ENCODE results near the gene MTSS2. TPM values are rescaled to one million over a fixed set of nuclear protein-coding genes. Genes with fewer than 3 reads are reported as not detected.

Gene MTSS2
- total and polyA plus RNA-seq, 7 experiments from 2014 or later = 1.4 to 16.7 (median 11.5) TPM; not detected in 2

DNA sequence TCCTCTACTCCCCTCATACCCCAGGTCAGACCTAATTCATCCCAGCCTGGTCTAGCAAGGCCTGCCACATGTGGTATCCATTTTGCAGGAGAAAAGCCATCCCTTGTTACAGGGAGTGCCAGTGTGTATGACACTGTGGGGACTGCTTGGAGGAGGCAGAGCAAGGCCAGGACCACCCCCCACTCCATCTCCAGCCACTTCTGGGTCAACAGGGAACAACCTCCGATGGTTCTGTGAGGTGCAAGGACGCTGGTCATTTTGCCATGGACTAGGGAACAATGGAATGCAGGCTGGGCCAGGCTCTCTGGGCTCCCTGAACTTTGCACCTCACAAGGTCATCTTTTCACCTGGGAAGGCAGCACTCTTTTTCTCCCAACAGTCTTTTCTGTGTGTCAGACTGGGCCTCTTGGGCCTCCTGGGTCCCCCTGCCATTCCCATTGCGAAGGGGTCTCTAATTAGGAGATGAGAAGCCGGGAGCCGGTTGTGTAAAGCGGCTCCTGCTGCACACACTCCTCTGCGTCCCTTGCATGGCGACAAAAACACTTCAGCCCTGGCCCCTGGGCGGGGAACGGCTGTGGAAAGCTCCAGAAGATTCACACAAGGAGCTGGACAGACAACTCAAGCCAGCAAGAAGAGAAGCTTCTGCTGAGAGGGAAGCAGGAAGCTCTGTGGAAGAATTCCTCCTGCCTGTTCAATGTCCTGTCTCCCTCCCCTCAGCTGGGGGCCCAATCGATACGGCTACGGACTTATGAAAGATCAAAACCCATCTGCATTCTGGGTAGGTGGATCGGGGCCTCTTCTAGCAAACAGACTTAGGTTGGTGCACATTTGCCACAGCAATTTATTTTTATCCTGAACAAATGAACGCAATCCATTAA lies 38.5 kb upstream of the MTSS2 start:
- DNase-seq = no peak
- intact Hi-C loops (cut with micrococcal nuclease) = no loop called here
- Mint-ChIP-seq H3K4me1 (peaks cover 0 to 6% (median 0%) of the 10 kb centered on the region in 7 donors), H3K27ac (no peak overlapping the region), H3K36me3 (peaks cover 3 to 61% (median 26%) of the 10 kb centered on the region in 5 donors), H3K27me3 (no peaks in the 10 kb centered on the region), H3K4me3 (no peak overlapping the region), H3K9me3 (no peaks in the 10 kb centered on the region)
- Histone ChIP-seq H3K27ac (ENCODE audit: low read depth, low read length) (no peak overlapping the region), H3K9me3 (ENCODE audit: control insufficient read depth in 2 of 3, low read length in 3 of 3) (no peaks in the 10 kb centered on the region), H3K4me1 (ENCODE audit: control insufficient read depth in 2 of 2, insufficient read depth in 2 of 2, low read length in 2 of 2) (no peaks in the 10 kb centered on the region), H3K4me3 (ENCODE audit: low read length) (no peak overlapping the region), H3K36me3 (ENCODE audit: control insufficient read depth in 2 of 3, insufficient read depth in 3 of 3, low read length in 3 of 3) (peaks cover 4 to 86% (median 5%) of the 10 kb centered on the region in 3 experiments), H3K27me3 (ENCODE audit: control insufficient read depth in 2 of 2, insufficient read depth in 2 of 2, low read length in 2 of 2) (no peaks in the 10 kb centered on the region)
- ChIA-PET POLR2A (interaction anchor here (1.1 kb wide), 1 partner anchor 12 kb away, joined by 3 read pairs; no protein-coding TSS in a partner anchor), CTCF (interaction anchor here (1.1 kb wide), 1 partner anchor 47 kb away, joined by 3 read pairs; no protein-coding TSS in a partner anchor)
- ATAC-seq = no peak

- peaks cover 3 to 61% (median 29%) of the 10 kb centered on the region in 5 donors for H3K36me3 Mint-ChIP-seq
- no peak overlapping the region for H3K4me3 Mint-ChIP-seq
- no peaks in the 10 kb centered on the region for H3K9me3 Mint-ChIP-seq
- intact Hi-C loops (cut with micrococcal nuclease) = no loop called here
- Histone ChIP-seq H3K9me3 (ENCODE audit: control insufficient read depth in 2 of 3, low read length in 3 of 3) (no peaks in the 10 kb centered on the region), H3K27me3 (ENCODE audit: control insufficient read depth in 2 of 2, insufficient read depth in 2 of 2, low read length in 2 of 2) (no peaks in the 10 kb centered on the region), H3K27ac (ENCODE audit: low read depth, low read length) (no peak overlapping the region), H3K4me1 (ENCODE audit: control insufficient read depth in 2 of 2, insufficient read depth in 2 of 2, low read length in 2 of 2) (no peaks in the 10 kb centered on the region), H3K4me3 (ENCODE audit: low read length) (no peak overlapping the region), H3K36me3 (ENCODE audit: control insufficient read depth in 2 of 3, insufficient read depth in 3 of 3, low read length in 3 of 3) (peaks cover 5 to 81% (median 6%) of the 10 kb centered on the region in 3 experiments)
- CTCF ChIA-PET = interaction anchor here (1.3 kb wide), 1 partner anchor 46 kb away, joined by 3 read pairs; no protein-coding TSS in a partner anchor
- no peak for ATAC-seq
- no peak for DNase-seq
- H3K27ac Mint-ChIP-seq = no peak overlapping the region
- H3K4me1 Mint-ChIP-seq = peaks cover 0 to 4% (median 0%) of the 10 kb centered on the region in 7 donors
- H3K27me3 Mint-ChIP-seq = no peaks in the 10 kb centered on the region
- POLR2A ChIA-PET = no interaction called here
These were observed 37.9 kb upstream of the MTSS2 start for GRCh38 chr16:70723740-70724145.

DNA sequence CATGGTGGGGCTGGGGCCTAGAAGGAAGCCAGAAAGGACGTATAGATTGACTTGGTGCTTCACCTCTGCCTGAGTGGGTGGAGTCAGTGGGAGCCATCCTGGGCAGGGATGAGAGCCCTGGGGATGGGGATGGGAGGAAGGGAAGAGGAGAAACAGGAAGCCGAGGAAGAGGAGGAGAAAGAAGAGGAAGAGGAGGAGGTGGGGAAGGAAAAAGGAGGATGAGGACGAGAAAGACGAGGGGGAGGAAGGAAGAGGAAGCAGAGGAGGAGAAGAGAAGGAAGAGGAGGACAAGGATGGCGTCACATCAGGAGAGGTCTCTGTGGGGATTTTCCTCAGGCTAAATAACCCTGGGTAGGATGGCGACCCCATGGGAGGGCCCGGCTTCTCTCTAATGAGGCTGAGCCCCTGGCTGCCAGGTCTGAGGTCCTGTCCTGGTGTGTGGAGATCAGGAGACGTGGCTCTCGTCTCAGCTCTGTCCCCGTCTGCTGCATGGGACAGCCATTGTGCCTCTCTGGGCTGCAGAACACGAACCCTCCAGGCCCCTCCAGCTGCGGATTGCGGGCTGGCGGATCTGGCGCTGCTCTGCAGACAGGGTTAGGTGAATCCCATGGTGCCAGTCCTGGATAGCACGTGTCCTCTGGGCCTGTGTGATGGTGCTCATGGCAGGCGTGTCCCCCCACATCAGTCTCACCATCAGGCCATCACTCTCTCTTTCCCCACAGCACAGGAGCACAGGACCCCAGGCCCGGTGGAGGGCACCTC lies 35.5 kb upstream of the MTSS2 start:
- Histone ChIP-seq H3K4me3 (ENCODE audit: low read length) (no peak overlapping the region), H3K27ac (ENCODE audit: low read depth, low read length) (no peak overlapping the region), H3K27me3 (ENCODE audit: control insufficient read depth in 2 of 2, insufficient read depth in 2 of 2, low read length in 2 of 2) (no peaks in the 10 kb centered on the region), H3K36me3 (ENCODE audit: control insufficient read depth in 2 of 3, insufficient read depth in 3 of 3, low read length in 3 of 3) (peaks cover 5 to 76% (median 6%) of the 10 kb centered on the region in 3 experiments), H3K4me1 (ENCODE audit: control insufficient read depth in 2 of 2, insufficient read depth in 2 of 2, low read length in 2 of 2) (no peaks in the 10 kb centered on the region), H3K9me3 (ENCODE audit: control insufficient read depth in 2 of 3, low read length in 3 of 3) (no peaks in the 10 kb centered on the region)
- Mint-ChIP-seq H3K27me3 (no peaks in the 10 kb centered on the region), H3K4me1 (peaks cover 0 to 4% (median 0%) of the 10 kb centered on the region in 7 donors), H3K36me3 (peaks cover 3 to 52% (median 29%) of the 10 kb centered on the region in 5 donors), H3K27ac (peak overlapping the region in 2 of 9 donors; percentile 14 to 25), H3K4me3 (no peak overlapping the region), H3K9me3 (no peaks in the 10 kb centered on the region)
- intact Hi-C loops (cut with micrococcal nuclease) = no loop called here
- CTCF ChIA-PET = no interaction called here
- ATAC-seq (no peak), DNase-seq (no peak)
- POLR2A ChIA-PET = interaction anchor here (0.6 kb wide), 1 partner anchor 12 kb away, joined by 4 read pairs; no protein-coding TSS in a partner anchor

- no peak for DNase-seq
- POLR2A ChIA-PET = no interaction called here
- Mint-ChIP-seq H3K4me1 (peaks cover 0 to 4% (median 0%) of the 10 kb centered on the region in 7 donors), H3K9me3 (no peaks in the 10 kb centered on the region), H3K27me3 (no peaks in the 10 kb centered on the region), H3K36me3 (peaks cover 3 to 46% (median 29%) of the 10 kb centered on the region in 5 donors), H3K4me3 (no peak overlapping the region), H3K27ac (no peak overlapping the region)
- no peak for ATAC-seq
- Histone ChIP-seq H3K27me3 (ENCODE audit: control insufficient read depth in 2 of 2, insufficient read depth in 2 of 2, low read length in 2 of 2) (no peaks in the 10 kb centered on the region), H3K27ac (ENCODE audit: low read depth, low read length) (no peak overlapping the region), H3K36me3 (ENCODE audit: control insufficient read depth in 2 of 3, insufficient read depth in 3 of 3, low read length in 3 of 3) (peaks cover 5 to 68% (median 6%) of the 10 kb centered on the region in 3 experiments), H3K4me3 (ENCODE audit: low read length) (no peak overlapping the region), H3K4me1 (ENCODE audit: control insufficient read depth in 2 of 2, insufficient read depth in 2 of 2, low read length in 2 of 2) (no peaks in the 10 kb centered on the region), H3K9me3 (ENCODE audit: control insufficient read depth in 2 of 3, low read length in 3 of 3) (no peaks in the 10 kb centered on the region)
- CTCF ChIA-PET = no interaction called here
- intact Hi-C loops (cut with micrococcal nuclease) = no loop called here
These were observed 34.8 kb upstream of the MTSS2 start for GRCh38 chr16:70720425-70721201.

GRCh38 chr16:70717065-70717464 lies 31.2 kb upstream of the MTSS2 start:
- Histone ChIP-seq H3K4me1 (ENCODE audit: control insufficient read depth in 2 of 2, insufficient read depth in 2 of 2, low read length in 2 of 2) (no peaks in the 10 kb centered on the region), H3K36me3 (ENCODE audit: control insufficient read depth in 2 of 3, insufficient read depth in 3 of 3, low read length in 3 of 3) (peaks cover 5 to 43% (median 6%) of the 10 kb centered on the region in 3 experiments), H3K27ac (ENCODE audit: low read depth, low read length) (no peak overlapping the region), H3K27me3 (ENCODE audit: control insufficient read depth in 2 of 2, insufficient read depth in 2 of 2, low read length in 2 of 2) (no peaks in the 10 kb centered on the region), H3K4me3 (ENCODE audit: low read length) (no peak overlapping the region), H3K9me3 (ENCODE audit: control insufficient read depth in 2 of 3, low read length in 3 of 3) (no peaks in the 10 kb centered on the region)
- ATAC-seq (no peak), DNase-seq (no peak)
- intact Hi-C loops (cut with micrococcal nuclease) = no loop called here
- Mint-ChIP-seq H3K4me1 (peaks cover 0 to 4% (median 0%) of the 10 kb centered on the region in 7 donors), H3K27ac (no peak overlapping the region), H3K4me3 (no peak overlapping the region), H3K36me3 (peaks cover 3 to 32% (median 23%) of the 10 kb centered on the region in 5 donors), H3K27me3 (no peaks in the 10 kb centered on the region), H3K9me3 (no peaks in the 10 kb centered on the region)
- ChIA-PET POLR2A (no interaction called here), CTCF (no interaction called here)

DNA sequence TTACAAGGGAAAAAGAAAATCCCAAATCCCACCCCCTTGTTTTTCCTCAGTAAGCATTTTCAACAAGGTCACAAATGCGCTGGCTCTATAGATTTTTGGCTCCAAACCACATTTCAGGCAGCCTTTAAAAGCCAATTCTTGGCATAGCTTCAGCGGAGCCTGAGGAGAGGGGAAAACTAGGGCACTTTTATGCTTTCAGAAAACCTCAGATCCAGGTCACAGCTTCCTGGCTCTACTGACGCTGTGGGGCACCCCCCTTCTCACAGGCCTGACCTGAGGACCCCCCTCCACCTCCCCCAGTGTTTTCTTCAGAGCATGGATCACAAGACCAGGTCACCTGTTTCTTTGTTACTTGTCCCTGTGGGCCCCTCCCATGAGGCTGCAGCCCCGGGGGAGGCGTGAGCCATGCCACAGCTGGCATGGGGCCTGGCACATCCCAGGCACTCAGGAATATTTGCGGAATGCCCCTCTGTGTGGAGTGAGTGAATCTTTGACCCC lies 30.1 kb upstream of the MTSS2 start:
- Histone ChIP-seq H3K27me3 (ENCODE audit: control insufficient read depth in 2 of 2, insufficient read depth in 2 of 2, low read length in 2 of 2) (no peaks in the 10 kb centered on the region), H3K4me3 (ENCODE audit: low read length) (no peak overlapping the region), H3K9me3 (ENCODE audit: control insufficient read depth in 2 of 3, low read length in 3 of 3) (no peaks in the 10 kb centered on the region), H3K27ac (ENCODE audit: low read depth, low read length) (no peak overlapping the region), H3K36me3 (ENCODE audit: control insufficient read depth in 2 of 3, insufficient read depth in 3 of 3, low read length in 3 of 3) (peaks cover 5 to 40% (median 6%) of the 10 kb centered on the region in 3 experiments), H3K4me1 (ENCODE audit: control insufficient read depth in 2 of 2, insufficient read depth in 2 of 2, low read length in 2 of 2) (no peaks in the 10 kb centered on the region)
- ATAC-seq (no peak), DNase-seq (no peak)
- H3K36me3 Mint-ChIP-seq = peaks cover 3 to 28% (median 20%) of the 10 kb centered on the region in 5 donors
- no peaks in the 10 kb centered on the region for H3K9me3 Mint-ChIP-seq
- H3K4me1 Mint-ChIP-seq = peaks cover 0 to 5% (median under 1%) of the 10 kb centered on the region in 7 donors
- ChIA-PET POLR2A (no interaction called here), CTCF (no interaction called here)
- intact Hi-C loops (cut with micrococcal nuclease) = no loop called here
- H3K27ac Mint-ChIP-seq = no peak overlapping the region
- H3K27me3 Mint-ChIP-seq = no peaks in the 10 kb centered on the region
- no peak overlapping the region for H3K4me3 Mint-ChIP-seq
